Stimulated activated CD4-positive, alpha-beta T cell treated with anti-CD3 and anti-CD28 coated beads, Interleukin-12 subunit alpha, Interleukin-12 subunit beta, amount 100 ng/mL, for 48 hours (primary cell): ENCODE results near the gene CEACAM18.
"Not testable (repeated sequence)": the region's sequence is repeated elsewhere in the genome, so short reads cannot be mapped to it uniquely, and the experiment has no call there.

Experiments used
- DNase-seq, 3 donors: peaks; one replicate each; pipeline ENCODE4 v3.0.0-alpha.2; 2020; ENCODE audit warnings: low read depth in 2 of 3, low spot score in 1 of 3

The CEACAM18 gene

DNA sequence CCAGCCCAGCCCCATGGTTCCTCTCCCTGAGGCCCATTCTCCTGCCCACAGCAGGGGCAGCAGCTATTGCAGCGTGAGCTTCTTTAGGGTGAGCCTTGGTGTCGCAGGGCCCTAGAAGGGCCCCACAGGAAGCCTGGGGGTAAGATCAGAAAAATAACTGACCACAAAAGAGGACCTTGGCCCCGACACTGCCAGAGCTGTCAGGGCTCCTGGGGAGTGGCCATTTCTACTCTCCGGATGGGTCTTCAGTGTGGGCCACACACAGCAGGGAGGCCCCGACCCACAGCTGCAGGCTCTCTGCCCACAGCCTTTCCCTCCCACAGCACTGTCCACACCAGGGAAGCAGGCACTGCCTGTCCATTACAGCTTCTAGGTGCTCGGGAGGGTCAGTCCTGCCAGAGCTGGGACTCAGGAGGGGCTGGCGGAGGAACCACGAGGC is 16.6 kb upstream of the CEACAM18 start:
- DNase-seq, result no peak

DNA sequence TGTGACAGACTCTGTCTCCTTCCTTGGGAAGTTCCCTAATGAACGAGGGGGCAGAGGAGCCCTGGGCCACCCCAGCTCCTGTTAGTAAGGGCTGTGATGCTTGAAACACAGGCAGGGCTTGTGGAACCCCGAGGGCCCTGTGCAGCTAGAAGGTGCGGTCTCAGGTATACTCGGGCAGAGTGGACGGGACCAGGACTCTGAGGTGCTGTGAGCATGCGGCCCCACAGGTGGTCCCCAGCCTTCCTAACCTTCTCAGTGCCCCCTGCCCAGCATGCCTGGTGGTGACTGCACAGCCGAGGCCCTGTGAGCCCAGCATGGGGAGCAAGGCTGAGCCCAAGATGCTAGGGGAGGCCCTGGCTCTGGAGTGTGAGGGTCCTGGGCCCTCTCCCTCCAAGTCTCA is 16.1 kb upstream of the CEACAM18 start:
- no peak for DNase-seq

DNA sequence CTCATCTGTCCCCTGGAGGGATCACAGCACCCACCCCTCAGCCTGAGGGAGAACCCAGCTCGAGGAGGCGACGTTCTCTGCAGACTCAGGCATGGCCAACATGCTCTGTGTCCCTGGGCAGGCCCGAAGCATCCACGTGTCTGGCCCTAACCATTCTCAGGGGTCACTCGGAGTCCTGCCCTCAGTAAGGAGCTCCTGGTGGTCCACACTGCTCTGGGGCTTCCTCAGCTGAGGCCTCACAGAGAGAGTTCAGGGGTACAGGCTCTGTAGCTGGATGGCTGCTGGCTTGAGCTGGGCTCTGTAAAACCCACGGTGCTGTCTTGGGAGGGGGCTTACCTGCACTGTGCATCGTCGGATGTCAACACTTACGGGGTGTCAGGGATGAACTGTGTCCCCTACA is 15.7 kb upstream of the CEACAM18 start:
- no peak for DNase-seq

DNA sequence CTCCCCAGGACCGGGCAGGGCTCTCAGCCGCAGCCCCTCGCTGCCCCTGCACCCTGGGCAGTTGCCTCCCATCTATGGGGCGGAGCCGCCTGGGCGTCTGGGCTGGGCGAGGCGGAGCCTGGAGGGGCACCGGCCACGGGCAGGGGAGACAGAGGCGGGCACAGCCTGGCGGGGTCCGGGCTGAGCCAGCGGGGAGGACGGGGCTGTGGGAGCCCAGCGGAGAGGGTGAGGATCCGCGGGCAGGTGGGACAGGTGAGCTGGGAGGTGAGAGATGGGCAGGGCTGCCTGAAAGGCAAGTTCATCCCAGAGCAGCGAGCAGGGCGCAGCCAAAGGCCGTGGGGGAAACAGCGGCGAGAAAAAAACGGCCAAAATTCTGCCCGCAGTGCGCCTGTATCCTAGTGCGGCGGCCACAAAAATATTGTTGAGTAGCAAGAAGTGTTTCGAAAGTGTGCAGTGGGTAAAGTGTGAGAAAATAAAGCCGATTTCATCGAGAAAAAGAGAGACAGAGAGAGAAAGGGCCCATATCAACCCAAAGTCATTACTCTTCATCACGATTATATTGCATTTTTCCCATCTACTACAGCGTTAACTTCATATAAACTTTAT is 14.3 kb upstream of the CEACAM18 start:
- DNase-seq, result not testable (repeated sequence)

DNA sequence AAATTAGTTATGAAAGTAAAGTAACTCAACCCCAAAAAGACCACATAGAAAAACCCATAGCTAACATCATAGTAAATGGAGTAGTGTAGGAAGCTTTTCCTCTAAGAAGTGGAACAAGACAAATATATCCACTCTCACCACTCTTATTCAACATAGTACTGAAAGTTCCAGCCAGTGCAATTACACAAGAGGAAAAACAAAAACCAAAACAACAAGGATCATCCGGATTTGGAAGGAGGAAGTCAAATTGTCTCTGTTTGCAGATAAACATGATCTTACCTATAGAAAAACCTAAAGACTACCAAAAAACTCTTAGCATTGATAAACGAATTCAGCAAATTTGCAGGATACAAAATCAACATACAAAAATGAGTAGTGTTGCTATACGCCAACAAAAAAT is 11.6 kb upstream of the CEACAM18 start:
- no peak for DNase-seq

DNA sequence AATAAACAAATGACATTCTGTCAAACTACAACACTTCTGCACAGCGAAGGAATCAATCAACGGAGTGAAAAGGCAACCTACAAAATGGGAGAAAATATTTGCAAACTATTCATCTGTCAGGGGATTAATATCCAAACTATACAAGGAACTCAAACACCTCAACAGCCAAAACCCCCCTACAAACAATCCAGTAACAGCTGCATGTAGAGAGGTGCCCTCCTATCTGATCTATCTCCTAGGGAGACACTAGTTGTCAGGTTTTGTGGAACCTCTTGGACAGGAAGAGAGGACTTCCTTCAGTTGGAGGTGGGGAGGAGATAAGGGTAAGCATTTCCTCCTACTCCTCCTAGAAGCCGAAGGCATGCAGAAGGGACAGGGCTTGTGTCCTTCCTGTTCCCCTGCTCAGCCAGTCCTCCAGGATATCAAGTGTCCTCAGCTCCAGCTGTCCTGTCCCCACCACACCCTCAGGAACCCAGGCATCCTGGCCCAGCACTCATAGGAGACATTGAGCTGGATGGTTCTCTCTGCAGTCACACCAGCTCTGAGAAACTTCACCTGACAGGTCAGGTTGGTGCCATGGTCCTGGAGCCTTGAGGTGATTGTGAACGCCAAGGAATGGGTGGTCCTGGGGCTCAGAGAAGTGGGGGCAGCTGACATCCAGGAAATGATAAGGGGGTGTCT is 10.3 kb upstream of the CEACAM18 start:
- no peak for DNase-seq

DNA sequence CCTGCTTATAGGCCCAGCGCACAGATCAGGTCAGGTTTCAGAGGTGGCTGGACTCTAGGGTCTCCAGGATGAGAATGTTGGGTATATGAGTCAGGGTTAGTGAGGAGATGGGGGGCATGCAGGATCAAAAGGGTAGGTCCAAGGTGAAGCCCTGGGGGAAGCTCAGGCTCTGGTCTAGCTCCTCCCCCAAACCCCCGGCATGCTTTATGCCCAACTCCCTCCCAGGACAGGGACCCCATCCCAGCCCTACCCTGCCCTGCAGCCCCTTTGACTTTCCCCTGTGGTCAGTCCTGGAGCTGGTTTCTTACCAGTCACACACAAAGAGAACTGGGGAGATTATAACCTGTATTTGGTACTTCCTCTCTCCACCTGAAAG is 9.8 kb upstream of the CEACAM18 start:
- DNase-seq, result no peak

DNA sequence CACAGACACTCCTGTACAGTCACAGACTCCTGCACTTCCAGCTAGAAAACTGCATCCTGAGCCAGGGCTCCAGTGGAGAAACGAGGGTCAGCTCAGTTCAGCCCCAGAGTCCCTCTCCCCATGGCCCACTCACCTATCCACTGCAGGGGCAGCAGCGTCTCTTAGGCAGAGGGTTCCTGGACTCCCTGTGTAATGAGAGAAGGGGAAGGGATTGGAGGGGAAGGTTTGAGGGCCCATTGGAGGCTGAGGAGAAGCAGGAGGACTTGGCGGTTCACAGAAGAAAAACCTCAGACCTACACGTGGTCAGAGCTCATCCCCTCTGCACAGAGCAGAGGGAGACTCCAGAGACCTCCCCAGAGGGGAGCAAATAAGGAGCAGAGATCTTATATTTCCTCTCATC is 9.2 kb upstream of the CEACAM18 start:
- no peak for DNase-seq

DNA sequence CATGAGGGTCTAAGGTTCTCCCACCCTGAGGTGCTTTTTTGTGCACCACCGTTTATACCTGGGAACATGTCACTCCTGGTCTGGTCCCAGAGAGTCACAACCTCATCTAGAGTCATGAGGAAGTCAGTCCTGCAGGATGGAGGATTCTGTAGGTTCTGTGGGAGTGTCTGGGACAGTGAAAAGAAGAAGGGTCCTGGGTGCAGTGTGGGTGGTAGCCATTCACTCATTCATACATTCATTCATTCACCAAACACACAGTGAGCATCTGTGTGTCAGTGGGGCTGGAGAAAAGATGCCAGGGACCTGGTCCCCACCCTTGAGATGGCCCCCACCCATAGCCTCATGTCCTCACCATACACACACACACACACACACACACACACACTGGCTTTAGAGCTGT is 8.7 kb upstream of the CEACAM18 start:
- DNase-seq, result no peak

DNA sequence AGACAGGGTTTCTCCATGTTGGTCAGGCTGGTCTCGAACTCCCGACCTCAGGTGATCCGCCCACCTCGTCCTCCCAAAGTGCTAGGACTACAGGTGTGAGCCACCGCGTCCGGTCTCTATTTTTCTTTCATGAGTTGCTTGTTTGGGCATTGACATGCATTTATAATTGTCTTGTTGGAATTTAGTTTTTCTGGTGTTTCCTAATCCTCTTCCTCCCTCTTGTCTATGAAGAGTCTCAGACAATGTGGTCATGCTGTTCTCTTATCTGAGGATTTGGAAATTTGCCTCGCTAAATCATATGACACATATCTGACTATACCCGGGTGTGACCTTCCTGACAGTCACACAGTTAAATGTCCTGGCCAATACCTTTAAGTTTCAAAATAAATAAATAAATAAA is 7.4 kb upstream of the CEACAM18 start:
- no peak for DNase-seq

DNA sequence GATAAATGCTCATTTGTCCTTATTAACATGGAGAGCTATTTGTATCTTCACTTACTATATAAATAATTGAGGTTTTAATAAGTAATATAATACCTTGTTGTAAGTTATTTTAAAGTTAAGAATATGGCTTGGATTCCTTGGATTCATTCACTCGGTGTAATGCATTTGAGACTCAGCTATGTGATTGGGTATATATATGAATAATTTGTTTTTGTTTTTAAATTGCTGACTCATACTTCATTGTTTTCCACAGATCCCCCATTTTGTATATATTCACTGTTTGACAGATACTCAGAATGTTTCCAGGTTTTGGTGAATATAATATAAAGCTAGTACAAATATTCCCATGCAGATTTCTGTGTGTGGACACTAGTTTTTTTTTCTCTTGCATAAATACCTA is 6.8 kb upstream of the CEACAM18 start:
- DNase-seq, result no peak

DNA sequence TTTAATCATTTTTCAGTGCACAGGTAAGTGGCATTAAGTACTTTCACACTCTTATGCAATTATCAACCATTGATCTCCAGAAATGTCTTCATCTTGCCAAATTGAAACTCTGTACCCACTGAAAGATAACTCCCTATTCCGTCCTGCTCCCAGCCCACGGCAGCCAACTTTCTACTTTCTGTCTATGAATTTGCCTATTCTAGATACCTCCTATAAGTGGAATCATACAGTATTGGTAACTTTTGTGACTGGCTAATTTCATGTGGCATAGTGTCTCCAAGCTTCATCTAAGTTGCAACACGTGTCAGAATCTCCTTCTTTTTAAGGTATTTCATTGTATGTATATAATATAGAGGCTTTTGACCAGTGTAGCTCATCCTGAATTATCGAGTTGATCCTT is 5.7 kb upstream of the CEACAM18 start:
- no peak for DNase-seq

DNA sequence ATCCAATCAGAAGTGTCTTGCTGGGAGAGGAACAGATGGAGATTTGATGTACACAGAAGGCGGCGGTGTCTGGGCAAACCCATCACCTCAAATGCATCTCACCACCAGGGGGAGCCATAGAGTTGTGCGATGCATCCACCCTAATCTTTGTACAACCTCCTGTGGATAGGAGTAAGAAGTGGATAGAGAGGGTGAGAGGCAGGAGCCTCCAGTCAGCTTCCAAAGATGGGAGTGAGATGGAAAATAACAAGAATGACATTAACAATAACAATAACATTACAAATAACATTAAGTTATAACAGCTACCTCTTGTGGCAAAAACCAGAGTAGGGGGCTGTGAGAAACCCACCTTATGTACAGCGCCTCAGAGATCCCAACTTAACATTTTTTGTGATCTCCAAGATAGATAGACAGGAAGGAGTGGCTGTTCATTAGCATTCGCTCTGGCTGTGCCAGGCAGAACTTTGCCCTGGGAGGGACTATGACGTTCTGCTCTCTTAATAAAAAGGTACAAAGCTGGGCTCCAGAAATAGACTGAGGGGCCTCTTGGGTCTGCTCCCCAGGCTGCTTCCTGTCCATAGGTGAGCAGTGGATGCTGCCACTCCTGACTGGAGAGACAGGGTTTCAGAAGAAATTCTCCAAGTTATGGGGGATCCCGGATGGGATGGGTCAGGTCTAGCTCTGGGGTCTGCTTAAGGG is 5.2 kb upstream of the CEACAM18 start:
- peak; percentile 79 to 96 (median 82) for DNase-seq

DNA sequence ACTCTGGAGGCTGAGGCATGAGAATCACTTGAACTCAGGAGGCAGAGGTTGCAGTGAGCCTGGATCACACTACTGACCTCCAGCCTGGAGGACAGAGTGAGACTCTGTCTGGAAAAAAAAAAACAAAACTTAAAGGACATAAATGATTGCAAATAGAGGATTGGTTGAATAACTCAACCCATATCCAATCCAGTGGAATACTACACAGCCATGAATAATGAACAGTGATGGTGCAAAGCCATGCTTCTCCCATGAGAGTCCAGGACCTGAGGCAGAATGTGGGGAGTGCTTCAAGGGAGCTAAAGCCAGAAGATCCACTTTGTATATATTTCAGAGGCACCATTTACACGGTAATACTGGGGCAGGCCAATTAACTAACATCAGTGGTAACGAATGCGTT is 2.2 kb upstream of the CEACAM18 start:
- DNase-seq, result no peak

DNA sequence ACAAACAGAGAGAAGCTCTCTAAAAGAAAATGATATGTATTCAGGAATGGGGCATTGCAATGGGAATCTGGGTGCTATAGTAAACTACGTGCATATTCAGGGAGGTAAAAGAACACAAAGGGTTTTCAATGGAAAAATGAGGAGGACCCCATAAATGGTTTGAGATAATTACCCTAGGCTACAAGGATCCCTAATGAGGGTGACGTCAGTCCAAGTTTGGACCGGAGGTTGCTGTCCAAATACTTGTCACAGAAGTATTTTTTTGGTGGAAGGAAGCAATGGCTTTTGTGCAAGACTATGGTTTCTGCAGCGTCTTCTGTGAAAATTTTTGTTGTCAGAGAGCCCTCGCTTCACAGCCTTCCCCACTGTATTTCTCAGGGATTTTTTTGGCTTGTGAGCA is 995 bp upstream of the CEACAM18 start:
- DNase-seq, result no peak

DNA sequence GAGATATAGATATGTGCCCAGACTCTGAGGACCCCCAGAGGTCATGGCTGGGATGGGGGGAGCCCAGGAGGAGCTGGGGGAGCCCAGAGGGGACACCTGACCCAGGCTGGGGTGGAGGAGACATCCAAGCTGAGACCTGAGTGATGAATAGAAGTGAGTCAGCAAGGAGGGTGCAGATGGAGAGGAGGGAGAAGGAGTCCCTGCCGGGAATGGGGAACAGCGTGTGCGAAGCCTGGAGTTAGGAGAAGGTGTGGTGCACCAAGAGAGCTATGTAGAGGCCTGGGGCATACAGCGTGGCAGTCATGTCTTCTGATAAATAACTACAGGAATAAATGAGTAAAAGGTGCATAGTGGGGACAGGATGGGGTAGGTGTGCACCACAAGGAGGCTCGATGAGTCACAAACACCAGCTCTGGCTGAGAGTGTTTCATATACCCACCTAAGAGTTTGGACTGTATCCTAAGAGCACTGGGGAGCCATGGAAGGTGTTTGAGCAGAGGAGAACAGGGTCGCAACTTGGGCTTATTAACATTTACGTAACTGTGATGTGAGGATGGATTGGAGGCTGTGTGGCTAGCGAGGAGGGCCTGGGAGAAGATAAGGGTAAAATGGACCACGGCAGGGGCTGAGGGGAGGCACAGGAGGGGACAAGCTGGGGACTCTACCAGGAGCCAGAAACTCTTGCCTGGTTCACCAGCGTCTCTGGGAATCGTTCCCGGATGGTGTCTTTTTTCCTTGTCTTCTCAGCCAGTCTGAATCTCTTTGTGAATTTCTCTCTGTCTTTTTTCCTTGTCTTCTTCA is 1.4 kb downstream of the CEACAM18 start:
- peak in 2 of 3 donors; percentile 23 to 28 for DNase-seq

DNA sequence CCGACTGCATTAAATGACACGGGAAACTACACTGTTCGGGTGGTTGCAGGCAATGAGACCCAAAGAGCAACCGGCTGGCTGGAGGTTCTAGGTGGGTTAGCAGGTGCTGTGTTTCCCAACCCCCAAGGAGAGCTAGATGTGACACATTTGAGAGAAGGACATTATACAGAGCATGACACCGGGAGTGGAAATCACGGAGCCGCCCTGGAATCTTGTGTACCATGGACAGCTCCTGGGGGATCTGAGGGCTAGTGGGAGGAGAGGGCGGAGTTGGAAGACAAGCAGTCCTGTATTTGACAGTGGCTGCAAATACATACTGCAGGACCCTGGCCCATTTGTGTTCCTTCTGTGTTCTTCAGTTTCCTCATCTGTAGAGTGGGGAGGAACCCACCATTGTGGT is 2.3 kb downstream of the CEACAM18 start:
- DNase-seq, result no peak

DNA sequence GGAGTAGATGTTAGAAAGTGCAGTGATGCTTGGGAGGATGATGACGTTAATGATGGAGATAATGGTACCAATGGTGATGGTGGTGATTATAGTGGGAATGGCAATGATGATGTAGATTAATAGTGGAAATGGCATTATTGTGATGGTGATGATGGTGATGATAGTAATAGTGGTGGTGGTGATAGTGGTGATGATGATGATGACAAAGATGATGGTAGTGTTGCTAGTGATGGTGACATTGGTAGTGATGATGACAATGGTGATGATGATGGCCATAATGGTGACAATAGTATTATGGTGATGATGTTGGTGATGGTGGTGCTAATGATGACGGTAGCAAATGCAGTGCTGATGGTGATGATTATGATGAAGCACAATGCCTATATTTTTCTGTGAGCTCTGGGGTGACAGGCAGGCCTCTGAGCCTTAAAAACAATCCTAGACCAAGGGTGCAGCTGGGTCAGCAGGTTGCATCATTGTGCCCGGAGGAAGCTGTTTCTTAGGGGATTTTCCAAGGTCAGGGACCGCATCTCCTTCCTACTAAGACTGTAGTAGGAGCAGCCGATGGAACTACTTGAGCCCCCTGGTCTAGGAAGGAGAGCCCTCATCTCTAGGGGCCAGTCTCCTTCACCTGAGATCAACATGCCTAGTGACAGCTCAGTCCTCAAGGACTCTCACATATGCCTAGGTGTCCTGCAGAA is 7.8 kb downstream of the CEACAM18 start:
- DNase-seq, result no peak

DNA sequence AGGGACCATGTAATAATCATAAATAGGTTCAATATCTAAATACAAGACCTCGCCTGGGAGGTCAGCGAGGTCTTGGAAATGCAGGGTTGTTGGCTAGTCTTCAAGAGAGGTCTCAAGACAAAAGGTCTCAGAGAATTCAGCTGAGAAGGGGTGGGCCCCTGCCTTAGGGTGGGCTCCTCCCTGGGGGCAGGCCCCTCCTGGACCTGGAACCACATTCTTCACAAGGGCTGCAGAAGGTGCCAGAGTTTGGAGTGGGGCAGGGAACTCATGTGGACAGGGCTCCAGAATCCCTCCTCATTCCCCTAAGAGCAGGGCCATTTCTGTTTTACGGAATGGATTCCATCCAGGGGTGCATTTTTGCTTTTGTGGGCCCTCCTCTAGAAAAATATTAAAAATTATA is 10.2 kb downstream of the CEACAM18 start:
- DNase-seq, result no peak

DNA sequence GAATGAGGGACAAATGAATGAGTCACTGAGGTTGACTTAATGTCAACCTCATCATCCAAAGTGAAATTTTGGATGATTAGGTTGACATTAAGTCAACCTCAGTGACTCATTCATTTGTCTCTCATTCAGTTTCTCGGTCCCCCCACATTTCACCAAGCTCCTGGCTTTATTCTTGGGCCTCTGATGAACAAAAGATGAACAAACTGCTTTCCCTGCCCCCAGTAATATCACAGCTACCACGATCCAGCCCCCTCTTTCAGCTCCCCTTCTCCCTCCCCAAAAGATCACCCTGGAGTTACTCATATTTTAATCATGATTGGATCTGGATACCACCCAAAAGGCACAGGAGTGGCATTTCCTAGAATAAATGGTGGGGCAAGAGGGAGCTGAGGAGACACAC is 10.8 kb downstream of the CEACAM18 start:
- DNase-seq, result no peak

DNA sequence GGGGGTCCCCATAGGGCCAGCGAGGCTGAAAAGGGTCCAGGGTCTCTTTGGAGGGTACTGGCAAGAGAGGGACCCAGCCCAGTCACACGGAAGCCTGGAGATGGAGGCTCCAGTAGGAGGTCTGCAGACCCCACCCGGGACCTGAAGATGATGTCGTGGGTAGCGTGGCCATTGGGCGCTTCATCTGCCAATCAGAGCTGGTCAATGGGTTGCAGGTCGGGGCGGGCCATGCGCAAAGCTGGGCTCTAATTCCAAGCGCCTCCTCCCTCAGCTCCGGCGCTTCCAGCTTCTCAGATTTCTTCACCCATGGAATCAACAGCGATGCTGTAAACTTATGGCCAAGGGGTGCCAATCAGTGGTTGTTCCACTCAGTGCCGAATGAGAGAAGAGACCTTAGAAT is 12.3 kb downstream of the CEACAM18 start:
- DNase-seq, result no peak
